ENCODE measurements around the gene ZNF765. TPM values are rescaled to one million over a fixed set of nuclear protein-coding genes. Genes with fewer than 3 reads are reported as not detected.

Gene ZNF765
- total and polyA plus RNA-seq, 9 of the 15 experiments (the other 6 are each of a cell fraction or from before 2014, with no cell fraction given), result 5.4 to 17.5 (median 9.6) TPM

DNA sequence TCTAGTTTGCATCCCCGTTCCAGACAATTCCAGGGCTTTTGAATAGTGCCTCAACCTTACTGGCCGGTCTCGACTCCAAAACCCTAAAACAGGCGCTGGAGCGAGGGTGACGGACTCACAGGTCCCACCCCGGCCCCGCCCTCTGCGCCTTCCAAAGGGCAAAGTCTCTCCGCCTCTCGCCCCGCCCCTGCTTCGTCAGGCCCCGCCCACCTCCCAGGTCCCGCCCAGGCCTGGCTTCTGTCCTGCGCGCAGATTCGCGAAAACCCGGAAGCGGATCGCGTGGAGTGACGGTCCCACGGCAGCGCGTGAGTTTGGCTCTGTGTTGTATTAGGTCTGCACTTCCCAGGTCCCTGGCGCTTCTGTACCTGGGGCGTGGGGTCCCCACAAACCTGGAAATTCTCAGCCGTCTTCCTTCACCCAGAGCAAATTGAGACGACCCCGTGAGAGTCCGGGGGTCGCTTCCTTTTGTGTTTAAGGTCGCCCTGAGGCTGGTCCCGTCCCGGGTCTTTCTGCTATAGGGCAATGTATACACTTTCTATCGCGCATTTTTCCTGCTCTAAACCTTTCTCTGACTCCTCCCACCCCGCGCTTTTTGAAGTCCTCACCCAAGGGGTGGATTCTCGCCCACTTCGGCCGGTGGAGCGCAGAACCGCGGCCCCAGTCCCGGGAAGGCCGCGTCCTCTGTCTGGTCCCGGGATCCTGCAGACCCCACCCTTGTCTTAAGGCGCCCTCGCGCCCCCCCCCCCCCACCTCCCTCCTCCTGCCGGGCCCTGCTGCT lies 72.7 kb downstream of the ZNF765 start, which contains the start of gene ZNF813 (continued):
- TF ChIP-seq CREB5 (CRISPR knock-in tag; IDR thresholded peaks at IDR 0.05), result no peak
- TF ChIP-seq CHD1 (IDR thresholded peaks at IDR 0.05; ENCODE audit: low read length), result no peak
- no peak for TF ChIP-seq NFE2L1 (tag; IDR thresholded peaks at IDR 0.05; ENCODE audit: borderline replicate concordance, low read depth)
- TF ChIP-seq E2F3 (CRISPR knock-in tag; IDR thresholded peaks at IDR 0.05), result no peak
- peak; percentile 58 for TF ChIP-seq TBP (optimal IDR thresholded peaks at IDR 0.05; ENCODE audit: low read depth, low read length)
- peak; percentile 72 for TF ChIP-seq TARDBP (IDR thresholded peaks at IDR 0.05)
- TF ChIP-seq PCBP2 (IDR thresholded peaks at IDR 0.05; ENCODE audit: low read depth, low read length, poor library complexity, severe bottlenecking), result no peak
- no peak for TF ChIP-seq ZNF253 (CRISPR knock-in tag; conservative IDR thresholded peaks at IDR 0.05)
- TF ChIP-seq, protein P1, sequence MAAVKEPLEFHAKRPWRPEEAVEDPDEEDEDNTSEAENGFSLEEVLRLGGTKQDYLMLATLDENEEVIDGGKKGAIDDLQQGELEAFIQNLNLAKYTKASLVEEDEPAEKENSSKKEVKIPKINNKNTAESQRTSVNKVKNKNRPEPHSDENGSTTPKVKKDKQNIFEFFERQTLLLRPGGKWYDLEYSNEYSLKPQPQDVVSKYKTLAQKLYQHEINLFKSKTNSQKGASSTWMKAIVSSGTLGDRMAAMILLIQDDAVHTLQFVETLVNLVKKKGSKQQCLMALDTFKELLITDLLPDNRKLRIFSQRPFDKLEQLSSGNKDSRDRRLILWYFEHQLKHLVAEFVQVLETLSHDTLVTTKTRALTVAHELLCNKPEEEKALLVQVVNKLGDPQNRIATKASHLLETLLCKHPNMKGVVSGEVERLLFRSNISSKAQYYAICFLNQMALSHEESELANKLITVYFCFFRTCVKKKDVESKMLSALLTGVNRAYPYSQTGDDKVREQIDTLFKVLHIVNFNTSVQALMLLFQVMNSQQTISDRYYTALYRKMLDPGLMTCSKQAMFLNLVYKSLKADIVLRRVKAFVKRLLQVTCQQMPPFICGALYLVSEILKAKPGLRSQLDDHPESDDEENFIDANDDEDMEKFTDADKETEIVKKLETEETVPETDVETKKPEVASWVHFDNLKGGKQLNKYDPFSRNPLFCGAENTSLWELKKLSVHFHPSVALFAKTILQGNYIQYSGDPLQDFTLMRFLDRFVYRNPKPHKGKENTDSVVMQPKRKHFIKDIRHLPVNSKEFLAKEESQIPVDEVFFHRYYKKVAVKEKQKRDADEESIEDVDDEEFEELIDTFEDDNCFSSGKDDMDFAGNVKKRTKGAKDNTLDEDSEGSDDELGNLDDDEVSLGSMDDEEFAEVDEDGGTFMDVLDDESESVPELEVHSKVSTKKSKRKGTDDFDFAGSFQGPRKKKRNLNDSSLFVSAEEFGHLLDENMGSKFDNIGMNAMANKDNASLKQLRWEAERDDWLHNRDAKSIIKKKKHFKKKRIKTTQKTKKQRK (IDR thresholded peaks at IDR 0.05; ENCODE audit: borderline replicate concordance, low read depth, low read length), result no peak
- peak in 1 of 2 experiments; percentile 75; a peak in 2 of 4 replicates for TF ChIP-seq HDAC1 (IDR thresholded peaks at IDR 0.05)
- TF ChIP-seq ZNF347 (CRISPR knock-in tag; IDR thresholded peaks at IDR 0.05; ENCODE audit: low read depth), result no peak
- no peak for TF ChIP-seq NR2C2 (CRISPR knock-in tag; IDR thresholded peaks at IDR 0.05)
- TF ChIP-seq NR2C2 (tag; IDR thresholded peaks at IDR 0.05), result 0 out of 2 replicates have a peak, but pooled peaks have one; percentile 23
- no peak for TF ChIP-seq GMEB1 (CRISPR knock-in tag; IDR thresholded peaks at IDR 0.05)
- TF ChIP-seq MEF2A (IDR thresholded peaks at IDR 0.05; ENCODE audit: control insufficient read depth, low read depth, low read length), result no peak
- no peak for TF ChIP-seq PML (IDR thresholded peaks at IDR 0.05; ENCODE audit: low read length)
- TF ChIP-seq EGR1 (conservative IDR thresholded peaks at IDR 0.05), result no peak
- TF ChIP-seq ZKSCAN3 (CRISPR knock-in tag; IDR thresholded peaks at IDR 0.05), result no peak
- TF ChIP-seq KDM1A (IDR thresholded peaks at IDR 0.05), result no peak
- 0 out of 2 replicates have a peak, but pooled peaks have one; percentile 22 for TF ChIP-seq MTA1 (IDR thresholded peaks at IDR 0.05; ENCODE audit: borderline replicate concordance)
